K562 (cell line): ENCODE results near the gene VPS37B. TPM values are rescaled to one million over a fixed set of nuclear protein-coding genes. Genes with fewer than 3 reads are reported as not detected.

Experiments
- ATAC-seq: fragments of 200-7000 bp; cut with Tn5 transposase; 3 replicates; pipeline ENCODE4 v1.9.1; 2020; ENCODE audit warnings: moderate library complexity
- BruUV-seq: library from RNA; stranded (reverse); fragments of 400-500 nt; replicated peaks from 2 replicates; lab custom pipeline; 2021; lab: Mats Ljungman, UMichigan
- CTCF ChIA-PET: fragments of 300-600 bp; formaldehyde crosslinking; extraction: SDS; loops from one replicate; lab custom pipeline; 2021; ENCODE audit warnings: low intra/inter-chr PET ratio; lab: Yijun Ruan, JAX
- POLR2A ChIA-PET: fragments of 300-600, 350-650 bp; sonication (Branson Sonifier 250); formaldehyde crosslinking; extraction: SDS; loops from one replicate; lab custom pipeline; 2021; ENCODE audit warnings: antibody characterized with exemption, inconsistent platforms; lab: Yijun Ruan, JAX
- DNase-seq, 4 experiments: peaks; one replicate each; pipeline versions ENCODE4 v3.0.0 to v3.0.0-alpha.2; 2011 to 2018; ENCODE audit warnings: low spot score in 3 of 4, mixed read lengths in 3 of 4; ENCODE audit errors: extremely low read depth in 1 of 4
- FAIRE-seq: peaks from 2 replicates; lab custom pipeline; 2011; peaks lifted over from hg19 to GRCh38; lab: Jason Lieb, UNC
- H2AFZ ChIP-seq: 2 replicates; pipeline ENCODE4 v1.6.0; 2011; ENCODE audit warnings: low read depth, low read length, control low read depth, inconsistent platforms
- H3K27ac ChIP-seq: fragments of 200-600 bp; 3 replicates; pipeline ENCODE4 v1.8.0; 2011; ENCODE audit warnings: low read depth, mild to moderate bottlenecking, control low read depth, inconsistent platforms, low read length, moderate library complexity, mixed read lengths; ENCODE audit errors: extremely low read depth
- H3K27me3 ChIP-seq, 2 experiments: fragments of 300-600 bp in 1 of 2; 2 replicates in 1 of 2; 3 replicates in 1 of 2; pipeline versions ENCODE4 v1.6.0 to v1.8.0; 2011; ENCODE audit warnings: inconsistent platforms in 2 of 2, low read length in 2 of 2, mild to moderate bottlenecking in 1 of 2, mixed read lengths in 1 of 2, moderate library complexity in 1 of 2; ENCODE audit not compliant: control insufficient read depth in 2 of 2, insufficient read depth in 2 of 2
- H3K36me3 ChIP-seq: fragments of 300-600 bp; 3 replicates; pipeline ENCODE4 v1.8.0; 2011; ENCODE audit warnings: mild to moderate bottlenecking, low read length, inconsistent platforms; ENCODE audit not compliant: control insufficient read depth, insufficient read depth
- H3K4me1 ChIP-seq, 2 experiments: fragments of 200-600 bp in 1 of 2; replicated peaks in 1 of 2; 2 replicates in 1 of 2; 3 replicates in 1 of 2; pipeline versions ENCODE4 v1.5.1 to v1.8.0; 2011; ENCODE audit warnings: inconsistent platforms in 2 of 2, low read length in 2 of 2, mild to moderate bottlenecking in 1 of 2, mixed read lengths in 1 of 2, moderate library complexity in 1 of 2; ENCODE audit not compliant: control insufficient read depth in 2 of 2, insufficient read depth in 2 of 2
- H3K4me2 ChIP-seq: 2 replicates; pipeline ENCODE4 v1.6.1; 2011; ENCODE audit warnings: low read length, control low read depth, inconsistent platforms, mixed read lengths; ENCODE audit not compliant: insufficient read depth
- H3K4me3 ChIP-seq: fragments of 200-600 bp; sonication (generic), shearing (Covaris generic); 2 replicates; pipeline ENCODE4 v1.5.1; 2016; ENCODE audit warnings: control low read depth, inconsistent platforms
- H3K79me2 ChIP-seq: fragments of 200-600 bp; 3 replicates; pipeline ENCODE4 v1.8.0; 2011; ENCODE audit warnings: low read length, inconsistent platforms; ENCODE audit not compliant: control insufficient read depth, insufficient read depth
- H3K9ac ChIP-seq, 2 experiments: 2 replicates each; pipeline versions ENCODE4 v1.6.0 to v1.6.1; 2011; ENCODE audit warnings: low read depth in 2 of 2, low read length in 2 of 2, control low read depth in 1 of 2, inconsistent platforms in 1 of 2, mild to moderate bottlenecking in 1 of 2, mixed read lengths in 1 of 2; ENCODE audit not compliant: insufficient read depth in 1 of 2
- H3K9me1 ChIP-seq: one replicate; pipeline ENCODE4 v1.6.0; 2011; ENCODE audit warnings: inconsistent platforms, mild to moderate bottlenecking, low read length, moderate library complexity; ENCODE audit not compliant: control insufficient read depth, insufficient read depth
- H3K9me3 ChIP-seq: replicated peaks from 2 replicates; pipeline ENCODE4 v1.5.1; 2011; ENCODE audit warnings: low read depth, low read length, inconsistent platforms; ENCODE audit not compliant: control insufficient read depth, insufficient read depth
- H4K20me1 ChIP-seq: replicated peaks from 2 replicates; pipeline ENCODE4 v1.6.1; 2011; ENCODE audit warnings: low read length, inconsistent platforms, mixed read lengths; ENCODE audit not compliant: control insufficient read depth, insufficient read depth
- GTF2A2 ChIP-seq: IDR thresholded peaks from 2 replicates; pipeline ENCODE4 v1.6.1; 2016; ENCODE audit warnings: mild to moderate bottlenecking, missing genetic modification characterization, missing compliant biosample characterization
- GTF2F1 ChIP-seq: IDR thresholded peaks from 2 replicates; pipeline ENCODE4 v1.6.1; 2011; ENCODE audit warnings: low read depth, low read length, improper control_type of control experiment
- KDM4B ChIP-seq, 2 experiments: fragments of 450-650 bp in 1 of 2; sonication (generic) in 1 of 2; IDR thresholded peaks; 2 replicates each; pipeline ENCODE4 v1.6.1; 2016 to 2017; ENCODE audit warnings: borderline replicate concordance in 2 of 2, antibody characterized with exemption in 1 of 2, low read depth in 1 of 2, mild to moderate bottlenecking in 1 of 2
- KHSRP ChIP-seq: fragments of 450-650 bp; IDR thresholded peaks from 2 replicates; pipeline ENCODE4 v1.6.1; 2017
- MAFK ChIP-seq: IDR thresholded peaks from 2 replicates; pipeline ENCODE4 v1.6.1; 2011; ENCODE audit warnings: low read length, improper control_type of control experiment
- MAX ChIP-seq: sonication (generic); formaldehyde crosslinking; IDR thresholded peaks from 2 replicates; pipeline ENCODE4 v1.9.0; 2022; ENCODE audit warnings: mild to moderate bottlenecking, missing genetic modification reagents
- NCOA1 ChIP-seq: fragments of 450-650 bp; IDR thresholded peaks from 2 replicates; pipeline ENCODE4 v1.6.1; 2016; ENCODE audit warnings: low read depth
- NONO ChIP-seq, 2 experiments: fragments of 200-400 bp in 1 of 2; fragments of 450-650 bp in 1 of 2; formaldehyde crosslinking in 1 of 2; IDR thresholded peaks; 2 replicates each; pipeline ENCODE4 v1.6.1; 2017; ENCODE audit warnings: low read depth in 2 of 2, mild to moderate bottlenecking in 2 of 2, moderate library complexity in 2 of 2, low read length in 1 of 2
- NR2C2 ChIP-seq, 2 experiments: fragments of 200-800 bp in 1 of 2; sonication (Bioruptor generic) in 1 of 2; sonication (generic) in 1 of 2; formaldehyde crosslinking in 1 of 2; IDR thresholded peaks; 2 replicates each; pipeline versions ENCODE4 v1.6.1 to v1.8.0; 2016 to 2022; ENCODE audit warnings: mild to moderate bottlenecking in 1 of 2, missing compliant biosample characterization in 1 of 2, missing genetic modification characterization in 1 of 2, missing genetic modification reagents in 1 of 2
- TCFL5 ChIP-seq: fragments of 250-450 bp; sonication (Bioruptor Pico); conservative IDR thresholded peaks from 2 replicates; pipeline ENCODE4 v1.6.1; 2021; ENCODE audit warnings: mild to moderate bottlenecking, moderate library complexity, matching md5 sums
- THAP7 ChIP-seq: fragments of 250-450 bp; sonication (Bioruptor Pico); IDR thresholded peaks from 2 replicates; pipeline ENCODE4 v1.5.0; 2021
- TRIM24 ChIP-seq, 2 experiments: fragments of 450-650 bp; IDR thresholded peaks; 2 replicates each; pipeline ENCODE4 v1.6.1; 2016
- YBX1 ChIP-seq: fragments of 450-650 bp; IDR thresholded peaks from 2 replicates; pipeline ENCODE4 v1.7.1; 2016; ENCODE audit warnings: mild to moderate bottlenecking
- ZNF175 ChIP-seq: fragments of 200-800 bp; sonication (Bioruptor generic); IDR thresholded peaks from 2 replicates; pipeline ENCODE4 v1.6.1; 2016; ENCODE audit warnings: low read depth, mild to moderate bottlenecking, missing genetic modification characterization, missing compliant biosample characterization
- ZNF780A ChIP-seq: fragments of 250-450 bp; sonication (Bioruptor Pico); IDR thresholded peaks from 2 replicates; pipeline ENCODE4 v1.5.0; 2021; ENCODE audit warnings: mild to moderate bottlenecking
- WGBS: fragments of 100-300 bp; shearing (Covaris generic); methylation state at CpG from one replicate; pipeline ENCODE4 v1.1.6; 2016; ENCODE audit warnings: low coverage, mixed read lengths; ENCODE audit not compliant: insufficient coverage; ENCODE audit errors: missing lambda C conversion rate; 5-methylcytosine and 5-hydroxymethylcytosine counted together
- in situ Hi-C: fragments of 300-500 bp; cut with MboI; formaldehyde crosslinking; loops from 4 replicates; pipeline ENCODE4 v1.15.0; 2018; ENCODE audit warnings: inconsistent platforms, mixed read lengths
- intact Hi-C: fragments of 100-400 bp; cut with micrococcal nuclease; formaldehyde crosslinking; loops from 2 replicates; pipeline ENCODE4 v1.14.2; 2022
- polyA plus RNA-seq, 8 experiments: library from polyadenylated mRNA; depleted of rRNA in 4 of 8; stranded (reverse) in 5 of 8; unstranded in 3 of 8; fragments of >200 nt; fragmentation: Nextera tagmentation in 2 of 8; fragmentation: Illumina TruSeq in 1 of 8; extraction: Ambion mirVana in 2 of 8; extraction: Trizol in 1 of 8; gene quantifications; 2 replicates each; pipeline versions ENCODE4 v1.2.1 to v1.2.3, GENCODE V29; 2011 to 2014; ENCODE audit warnings: inconsistent platforms in 1 of 8, missing spikeins in 1 of 8
- total RNA-seq, 7 experiments: library from RNA; depleted of rRNA in 6 of 7; stranded (reverse); fragments of >200 nt in 6 of 7; fragmentation: Illumina TruSeq in 2 of 7; extraction: Trizol in 2 of 7; gene quantifications; 2 replicates each; pipeline versions ENCODE4 v1.2.1 to v1.2.3, GENCODE V29; 2011 to 2021; ENCODE audit warnings: low replicate concordance in 1 of 7
- TF ChIP-seq, protein P1 (sequence below): fragments of 450-650 bp; IDR thresholded peaks from 2 replicates; pipeline ENCODE4 v1.6.1; 2017; ENCODE audit warnings: mild to moderate bottlenecking, moderate library complexity

Gene VPS37B
- total and polyA plus RNA-seq, 9 of the 15 experiments (the other 6 are each of a cell fraction or from before 2014, with no cell fraction given): 0.28 to 37.4 (median 17.9) TPM

GRCh38 chr12:122823429-122823828, 72.5 kb downstream of the VPS37B start:
- Histone ChIP-seq H3K79me2 (no peaks in the 10 kb centered on the region), H3K9ac (no peak overlapping the region), H4K20me1 (no peaks in the 10 kb centered on the region), H3K4me3 (no peak overlapping the region), H3K36me3 (no peaks in the 10 kb centered on the region), H3K9me3 (no peaks in the 10 kb centered on the region), H3K9me1 (no peaks in the 10 kb centered on the region), H3K27me3 (no peaks in the 10 kb centered on the region), H3K4me2 (no peak overlapping the region), H3K27ac (no peak overlapping the region), H3K4me1 (peaks cover 3 to 6% of the 10 kb centered on the region in 2 experiments; a peak in 2 of 5 replicates), H2AFZ (peak overlapping the region; percentile 96)
- no TSS peak for BruUV-seq
- ChIA-PET CTCF (interaction anchor here (0.6 kb wide), 1 partner anchor 14 kb away, joined by 6 read pairs; no protein-coding TSS in a partner anchor), POLR2A (interaction anchor here (0.7 kb wide), 1 partner anchor 344 kb away, joined by 3 read pairs; no protein-coding TSS in a partner anchor)
- 42% methylated on average over 11 of the region's 11 CpGs for WGBS
- no peak for FAIRE-seq
- intact Hi-C loops: no loop called here
- in situ Hi-C loops: no loop called here
- TF ChIP-seq MAFK (no peak), THAP7 (no peak), KHSRP (no peak), ZNF780A (CRISPR knock-in tag) (no peak), GTF2F1 (no peak), NR2C2 (CRISPR knock-in tag; IDR thresholded peaks at IDR 0.05) (no peak), NR2C2 (tag; IDR thresholded peaks at IDR 0.05) (no peak), YBX1 (no peak), MAX (CRISPR knock-in tag) (no peak), TRIM24 (IDR thresholded peaks at IDR 0.05) (no peak), NONO (IDR thresholded peaks at IDR 0.05; ENCODE audit: low read depth in 2 of 2, low read length in 1 of 2) (no peak), TCFL5 (CRISPR knock-in tag) (no peak), GTF2A2 (no peak), KDM4B (IDR thresholded peaks at IDR 0.05; ENCODE audit: borderline replicate concordance in 2 of 2, low read depth in 1 of 2) (no peak), ZNF175 (CRISPR knock-in tag) (no peak), NCOA1 (no peak)
- TF ChIP-seq, protein P1, sequence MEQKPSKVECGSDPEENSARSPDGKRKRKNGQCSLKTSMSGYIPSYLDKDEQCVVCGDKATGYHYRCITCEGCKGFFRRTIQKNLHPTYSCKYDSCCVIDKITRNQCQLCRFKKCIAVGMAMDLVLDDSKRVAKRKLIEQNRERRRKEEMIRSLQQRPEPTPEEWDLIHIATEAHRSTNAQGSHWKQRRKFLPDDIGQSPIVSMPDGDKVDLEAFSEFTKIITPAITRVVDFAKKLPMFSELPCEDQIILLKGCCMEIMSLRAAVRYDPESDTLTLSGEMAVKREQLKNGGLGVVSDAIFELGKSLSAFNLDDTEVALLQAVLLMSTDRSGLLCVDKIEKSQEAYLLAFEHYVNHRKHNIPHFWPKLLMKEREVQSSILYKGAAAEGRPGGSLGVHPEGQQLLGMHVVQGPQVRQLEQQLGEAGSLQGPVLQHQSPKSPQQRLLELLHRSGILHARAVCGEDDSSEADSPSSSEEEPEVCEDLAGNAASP: no peak
- TF ChIP-seq, all 486 proteins: peak for 0
- no peak for ATAC-seq
- DNase-seq: no peak
